C4-2B (cell line): ENCODE measurements around the gene CYB5R2.
A peak's percentile ranks its signal among the peaks of the same experiment; 100 is the strongest.
"Not testable (repeated sequence)": the region's sequence is repeated elsewhere in the genome, so short reads cannot be mapped to it uniquely, and the experiment has no call there.

Source experiments
- H3K27ac ChIP-seq: fragments of 450-650 bp; 2 replicates; pipeline ENCODE4 v1.5.1; 2017
- CTCF ChIP-seq: fragments of 450-650 bp; conservative IDR thresholded peaks from 2 replicates; pipeline ENCODE4 v1.5.1; 2017; ENCODE audit warnings: mild to moderate bottlenecking
- ZFX ChIP-seq: fragments of 450-650 bp; IDR thresholded peaks from 2 replicates; pipeline ENCODE4 v1.6.1; 2017

CYB5R2 gene

GRCh38 chr11:7668911-7669310, 4.4 kb downstream of the CYB5R2 start:
- H3K27ac ChIP-seq: no peak overlapping the region
- no peak for TF ChIP-seq ZFX
- TF ChIP-seq CTCF: no peak

GRCh38 chr11:7668464-7668863, 4.8 kb downstream of the CYB5R2 start:
- H3K27ac ChIP-seq: no peak overlapping the region
- TF ChIP-seq CTCF: no peak
- TF ChIP-seq ZFX: no peak

DNA sequence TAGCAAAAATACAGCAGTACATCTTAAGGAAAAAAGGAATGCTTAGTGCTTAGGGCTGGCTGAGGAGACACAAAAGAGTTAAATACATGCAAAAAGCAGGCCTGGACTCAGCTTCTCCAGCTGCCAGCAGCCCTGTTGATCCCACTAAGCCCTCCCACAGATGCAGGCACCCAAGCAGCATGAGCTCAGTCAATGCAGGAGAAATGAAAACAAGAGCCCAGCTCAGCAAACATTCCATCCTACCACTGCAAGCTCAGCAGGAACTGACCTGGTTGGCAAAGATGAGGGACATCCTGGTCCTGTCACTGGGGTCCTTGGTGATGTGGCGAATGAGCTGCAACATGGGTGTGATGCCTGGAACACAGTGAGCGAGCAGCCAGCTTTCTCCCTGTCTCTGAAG, 5.8 kb downstream of the CYB5R2 start:
- no peak overlapping the region for H3K27ac ChIP-seq

DNA sequence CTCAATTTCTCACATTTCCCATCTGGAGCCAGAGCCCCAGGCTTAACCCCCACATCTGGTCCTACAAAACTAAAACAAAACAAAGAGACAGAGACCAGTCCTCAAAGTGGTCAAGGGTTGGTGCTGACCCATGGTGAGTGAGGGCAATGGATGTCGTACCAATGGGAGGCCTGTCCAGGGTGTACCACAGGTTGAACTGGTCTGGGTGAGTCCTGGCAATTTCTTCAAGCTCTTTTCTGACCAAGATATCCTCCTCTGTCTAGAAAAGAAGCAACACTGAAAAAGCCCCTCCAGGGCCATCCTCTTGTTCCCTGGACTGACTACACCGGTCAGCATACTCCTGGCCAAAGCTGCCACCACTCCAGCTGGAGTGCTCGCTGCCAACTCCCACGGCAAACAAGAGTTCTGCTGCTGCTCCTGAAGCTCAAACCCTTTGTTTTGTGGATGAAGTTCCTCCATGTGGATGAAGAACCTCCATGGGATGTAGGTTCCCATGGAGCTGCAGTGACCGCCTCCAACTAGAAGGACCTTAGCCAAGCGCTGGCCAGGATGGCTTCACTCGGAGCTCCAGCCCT, 6.9 kb downstream of the CYB5R2 start:
- no peak overlapping the region for H3K27ac ChIP-seq
- TF ChIP-seq CTCF: no peak
- no peak for TF ChIP-seq ZFX

More for the DNA sequence above, 5.8 kb downstream of the CYB5R2 start:
- TF ChIP-seq ZFX: no peak
- no peak for TF ChIP-seq CTCF

- no peak overlapping the region for H3K27ac ChIP-seq
- TF ChIP-seq CTCF (peak; percentile 93), ZFX (no peak)
These were observed 7.6 kb downstream of the CYB5R2 start for GRCh38 chr11:7665473-7666291.

- no peak overlapping the region for H3K27ac ChIP-seq
- TF ChIP-seq CTCF: no peak
- no peak for TF ChIP-seq ZFX
These were observed 8.4 kb downstream of the CYB5R2 start for GRCh38 chr11:7664867-7665266.

GRCh38 chr11:7663531-7663930, 9.8 kb downstream of the CYB5R2 start:
- not testable (repeated sequence) for H3K27ac ChIP-seq
